ENCODE measurements around the gene NSF. TPM values are rescaled to one million over a fixed set of nuclear protein-coding genes. Genes with fewer than 3 reads are reported as not detected.

Gene NSF
- total and polyA plus RNA-seq, 10 of the 15 experiments (the other 5 are each of a cell fraction or from before 2014, with no cell fraction given), result 6.8 to 25.6 (median 16.8) TPM

DNA sequence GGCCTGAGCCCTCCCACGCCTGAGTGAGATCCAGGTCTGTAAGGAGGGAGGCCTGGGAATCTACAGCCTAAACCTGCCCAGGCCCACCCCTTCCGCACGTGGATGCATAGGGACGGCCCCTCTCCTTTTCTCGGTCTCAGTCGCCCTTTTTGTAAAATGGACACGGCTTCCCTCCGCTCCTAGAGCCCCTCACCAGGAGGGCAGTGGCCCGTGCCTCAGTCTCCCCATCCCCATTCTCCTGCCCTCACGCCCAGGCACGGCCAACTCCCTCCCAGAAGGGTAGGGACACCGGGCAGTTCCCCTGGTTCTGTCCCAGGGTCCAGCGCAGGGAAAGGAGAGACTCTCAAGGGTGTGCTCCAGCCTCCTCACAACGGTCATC is 180.0 kb downstream of the NSF start:
- TF ChIP-seq CBX5 (IDR thresholded peaks at IDR 0.05; ENCODE audit: low read depth) (no peak), NFXL1 (IDR thresholded peaks at IDR 0.05; ENCODE audit: borderline replicate concordance) (no peak), BACH1 (IDR thresholded peaks at IDR 0.05; ENCODE audit: borderline replicate concordance) (no peak), GABPA (IDR thresholded peaks at IDR 0.05; ENCODE audit: low read depth) (no peak), BCL11A (IDR thresholded peaks at IDR 0.05; ENCODE audit: low read depth, low read length) (no peak), SRF (IDR thresholded peaks at IDR 0.05; ENCODE audit: low read depth in 2 of 2, low read length in 2 of 2) (no peak), SPI1 (IDR thresholded peaks at IDR 0.05; ENCODE audit: borderline replicate concordance, insufficient read depth, low read depth, low read length) (no peak), RUNX3 (IDR thresholded peaks at IDR 0.05; ENCODE audit: low read length) (no peak), POLR2AphosphoS5 (IDR thresholded peaks at IDR 0.05; ENCODE audit: low read length) (no peak), E4F1 (IDR thresholded peaks at IDR 0.05; ENCODE audit: borderline replicate concordance, partially characterized antibody) (no peak), SIN3A (IDR thresholded peaks at IDR 0.05; ENCODE audit: low read depth, low read length) (no peak), DPF2 (IDR thresholded peaks at IDR 0.05) (no peak)
- TF ChIP-seq, protein P1, sequence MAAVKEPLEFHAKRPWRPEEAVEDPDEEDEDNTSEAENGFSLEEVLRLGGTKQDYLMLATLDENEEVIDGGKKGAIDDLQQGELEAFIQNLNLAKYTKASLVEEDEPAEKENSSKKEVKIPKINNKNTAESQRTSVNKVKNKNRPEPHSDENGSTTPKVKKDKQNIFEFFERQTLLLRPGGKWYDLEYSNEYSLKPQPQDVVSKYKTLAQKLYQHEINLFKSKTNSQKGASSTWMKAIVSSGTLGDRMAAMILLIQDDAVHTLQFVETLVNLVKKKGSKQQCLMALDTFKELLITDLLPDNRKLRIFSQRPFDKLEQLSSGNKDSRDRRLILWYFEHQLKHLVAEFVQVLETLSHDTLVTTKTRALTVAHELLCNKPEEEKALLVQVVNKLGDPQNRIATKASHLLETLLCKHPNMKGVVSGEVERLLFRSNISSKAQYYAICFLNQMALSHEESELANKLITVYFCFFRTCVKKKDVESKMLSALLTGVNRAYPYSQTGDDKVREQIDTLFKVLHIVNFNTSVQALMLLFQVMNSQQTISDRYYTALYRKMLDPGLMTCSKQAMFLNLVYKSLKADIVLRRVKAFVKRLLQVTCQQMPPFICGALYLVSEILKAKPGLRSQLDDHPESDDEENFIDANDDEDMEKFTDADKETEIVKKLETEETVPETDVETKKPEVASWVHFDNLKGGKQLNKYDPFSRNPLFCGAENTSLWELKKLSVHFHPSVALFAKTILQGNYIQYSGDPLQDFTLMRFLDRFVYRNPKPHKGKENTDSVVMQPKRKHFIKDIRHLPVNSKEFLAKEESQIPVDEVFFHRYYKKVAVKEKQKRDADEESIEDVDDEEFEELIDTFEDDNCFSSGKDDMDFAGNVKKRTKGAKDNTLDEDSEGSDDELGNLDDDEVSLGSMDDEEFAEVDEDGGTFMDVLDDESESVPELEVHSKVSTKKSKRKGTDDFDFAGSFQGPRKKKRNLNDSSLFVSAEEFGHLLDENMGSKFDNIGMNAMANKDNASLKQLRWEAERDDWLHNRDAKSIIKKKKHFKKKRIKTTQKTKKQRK (IDR thresholded peaks at IDR 0.05; ENCODE audit: low read depth, low read length), result no peak
- TF ChIP-seq, protein P2, sequence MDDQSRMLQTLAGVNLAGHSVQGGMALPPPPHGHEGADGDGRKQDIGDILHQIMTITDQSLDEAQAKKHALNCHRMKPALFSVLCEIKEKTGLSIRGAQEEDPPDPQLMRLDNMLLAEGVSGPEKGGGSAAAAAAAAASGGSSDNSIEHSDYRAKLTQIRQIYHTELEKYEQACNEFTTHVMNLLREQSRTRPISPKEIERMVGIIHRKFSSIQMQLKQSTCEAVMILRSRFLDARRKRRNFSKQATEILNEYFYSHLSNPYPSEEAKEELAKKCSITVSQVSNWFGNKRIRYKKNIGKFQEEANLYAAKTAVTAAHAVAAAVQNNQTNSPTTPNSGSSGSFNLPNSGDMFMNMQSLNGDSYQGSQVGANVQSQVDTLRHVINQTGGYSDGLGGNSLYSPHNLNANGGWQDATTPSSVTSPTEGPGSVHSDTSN (IDR thresholded peaks at IDR 0.05; ENCODE audit: insufficient replicate concordance, low read depth, low read length), result no peak
- intact Hi-C loops (cut with micrococcal nuclease; ENCODE audit: unreplicated experiment) (loop anchor here (10.0 kb wide), 1 partner anchor 74 kb away; no protein-coding TSS in a partner anchor), in situ Hi-C loops (cut with MboI) (no loop called here)
- ChIA-PET CTCF (no interaction called here), POLR2A (no interaction called here), RAD21 (ENCODE audit: unreplicated experiment) (no interaction called here), SMC1A (ENCODE audit: uncharacterized antibody, unreplicated experiment) (no interaction called here)
- Histone ChIP-seq H3K9me3 (replicated peaks; ENCODE audit: control insufficient read depth, insufficient read depth, low read length) (no peaks in the 10 kb centered on the region), H2AFZ (ENCODE audit: control insufficient read depth, low read depth, low read length) (no peak overlapping the region), H3K36me3 (ENCODE audit: control insufficient read depth in 2 of 2, insufficient read depth in 2 of 2, low read length in 1 of 2) (no peaks in the 10 kb centered on the region), H3K79me2 (ENCODE audit: control insufficient read depth, insufficient read depth, low read length) (no peaks in the 10 kb centered on the region), H3K4me3 (no peak overlapping the region), H3K9ac (ENCODE audit: control insufficient read depth, insufficient read depth, low read length) (no peak overlapping the region), H3K27me3 (replicated peaks in 1 of 2; ENCODE audit: control insufficient read depth in 2 of 2, insufficient read depth in 2 of 2, low read length in 1 of 2) (peaks cover 10 to 14% of the 10 kb centered on the region in 2 experiments; a peak in 3 of 4 replicates), H3K27ac (ENCODE audit: control insufficient read depth, insufficient read depth) (no peak overlapping the region), H3K4me1 (ENCODE audit: control insufficient read depth, insufficient read depth, low read length) (0 out of 2 replicates have a peak, but pooled peaks cover 4% of the 10 kb centered on the region), H4K20me1 (ENCODE audit: control insufficient read depth, insufficient read depth) (no peaks in the 10 kb centered on the region), H3K4me2 (ENCODE audit: control insufficient read depth, insufficient read depth) (no peak overlapping the region)
- 68% methylated on average over 14 of the region's 14 CpGs for WGBS (ENCODE audit: insufficient coverage, insufficient replicate concordance, low lambda C conversion rate, missing lambda C conversion rate)
- no peak for DNase-seq (ENCODE audit: low read depth, low spot score)
- no TSS peak for BruUV-seq (replicated peaks)
- peak; percentile 15; the same call in 1 of the 3 replicates for ATAC-seq
- no peak for FAIRE-seq

Data from GM12878 (cell line).